Liver (tissue), 3 donors: ENCODE results near the gene ADCY3.

Experiments used
- EGR1 ChIP-seq, 2 donors: IDR thresholded peaks; 2 replicates each; pipeline ENCODE4 v1.6.1; 2016 to 2018; ENCODE audit warnings: antibody characterized with exemption in 2 of 2, low read depth in 2 of 2
- FOXA1 ChIP-seq: IDR thresholded peaks from 2 replicates; pipeline ENCODE4 v1.6.1; 2016; ENCODE audit warnings: antibody characterized with exemption
- FOXA2 ChIP-seq: IDR thresholded peaks from 2 replicates; pipeline ENCODE4 v1.6.1; 2016; ENCODE audit warnings: antibody characterized with exemption
- JUND ChIP-seq, 2 donors: IDR thresholded peaks; 2 replicates each; pipeline ENCODE4 v1.6.1; 2016; ENCODE audit warnings: antibody characterized with exemption in 2 of 2
- NR2F2 ChIP-seq: IDR thresholded peaks from 2 replicates; pipeline ENCODE4 v1.6.1; 2016; ENCODE audit warnings: antibody characterized with exemption
- SP1 ChIP-seq: IDR thresholded peaks from 2 replicates; pipeline ENCODE4 v1.6.1; 2018; ENCODE audit warnings: antibody characterized with exemption, mild to moderate bottlenecking
- TAF1 ChIP-seq: conservative IDR thresholded peaks from 2 replicates; pipeline ENCODE4 v1.6.1; 2016; ENCODE audit warnings: antibody characterized with exemption, mild to moderate bottlenecking
- YY1 ChIP-seq: IDR thresholded peaks from 2 replicates; pipeline ENCODE4 v1.6.1; 2016; ENCODE audit warnings: antibody characterized with exemption, mild to moderate bottlenecking
- TF ChIP-seq, protein P1 (sequence below): fragments of 150-350 bp; IDR thresholded peaks from 2 replicates; pipeline ENCODE4 v1.5.1; 2017; ENCODE audit warnings: improper control_type of control experiment, low read depth, low read length; ENCODE audit not compliant: missing input control
- TF ChIP-seq, protein P2 (sequence below): IDR thresholded peaks from 2 replicates; pipeline ENCODE4 v1.6.1; 2016; ENCODE audit warnings: antibody characterized with exemption, mild to moderate bottlenecking
- TF ChIP-seq, protein P3 (sequence below): IDR thresholded peaks from 2 replicates; pipeline ENCODE4 v1.6.1; 2016; ENCODE audit warnings: antibody characterized with exemption
- TF ChIP-seq, protein P4 (sequence below): IDR thresholded peaks from 2 replicates; pipeline ENCODE4 v1.6.1; 2016; ENCODE audit warnings: antibody characterized with exemption
- donor health status: healthy.
- donor health status: healthy.

DNA sequence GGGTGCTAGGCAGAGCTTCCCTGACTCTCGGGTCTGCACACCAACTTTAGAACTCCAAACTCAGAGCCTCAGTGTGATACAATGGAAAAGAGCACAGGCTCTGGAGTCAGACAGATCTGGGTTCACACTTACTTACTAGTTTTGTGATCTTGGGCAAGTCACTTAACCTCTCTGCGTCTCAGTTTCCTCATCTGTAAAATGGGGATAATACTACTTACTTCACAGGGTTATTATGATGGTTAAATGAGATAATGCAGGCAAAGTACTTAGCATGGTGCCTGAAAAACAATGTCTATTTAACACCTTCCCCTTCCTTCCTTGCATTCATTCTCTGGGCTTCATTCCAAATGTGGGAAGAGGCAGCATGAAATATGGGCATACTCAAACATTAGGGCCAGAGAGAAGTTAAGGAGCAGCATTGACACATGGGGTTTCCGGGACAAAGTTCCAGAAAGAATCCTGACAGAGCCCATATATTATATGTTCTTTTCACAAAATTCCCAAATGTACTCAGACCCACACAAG is 38.4 kb upstream of the ADCY3 start:
- TF ChIP-seq, protein P1, sequence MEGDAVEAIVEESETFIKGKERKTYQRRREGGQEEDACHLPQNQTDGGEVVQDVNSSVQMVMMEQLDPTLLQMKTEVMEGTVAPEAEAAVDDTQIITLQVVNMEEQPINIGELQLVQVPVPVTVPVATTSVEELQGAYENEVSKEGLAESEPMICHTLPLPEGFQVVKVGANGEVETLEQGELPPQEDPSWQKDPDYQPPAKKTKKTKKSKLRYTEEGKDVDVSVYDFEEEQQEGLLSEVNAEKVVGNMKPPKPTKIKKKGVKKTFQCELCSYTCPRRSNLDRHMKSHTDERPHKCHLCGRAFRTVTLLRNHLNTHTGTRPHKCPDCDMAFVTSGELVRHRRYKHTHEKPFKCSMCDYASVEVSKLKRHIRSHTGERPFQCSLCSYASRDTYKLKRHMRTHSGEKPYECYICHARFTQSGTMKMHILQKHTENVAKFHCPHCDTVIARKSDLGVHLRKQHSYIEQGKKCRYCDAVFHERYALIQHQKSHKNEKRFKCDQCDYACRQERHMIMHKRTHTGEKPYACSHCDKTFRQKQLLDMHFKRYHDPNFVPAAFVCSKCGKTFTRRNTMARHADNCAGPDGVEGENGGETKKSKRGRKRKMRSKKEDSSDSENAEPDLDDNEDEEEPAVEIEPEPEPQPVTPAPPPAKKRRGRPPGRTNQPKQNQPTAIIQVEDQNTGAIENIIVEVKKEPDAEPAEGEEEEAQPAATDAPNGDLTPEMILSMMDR = no peak
- TF ChIP-seq NR2F2 = no peak
- TF ChIP-seq, protein P2, sequence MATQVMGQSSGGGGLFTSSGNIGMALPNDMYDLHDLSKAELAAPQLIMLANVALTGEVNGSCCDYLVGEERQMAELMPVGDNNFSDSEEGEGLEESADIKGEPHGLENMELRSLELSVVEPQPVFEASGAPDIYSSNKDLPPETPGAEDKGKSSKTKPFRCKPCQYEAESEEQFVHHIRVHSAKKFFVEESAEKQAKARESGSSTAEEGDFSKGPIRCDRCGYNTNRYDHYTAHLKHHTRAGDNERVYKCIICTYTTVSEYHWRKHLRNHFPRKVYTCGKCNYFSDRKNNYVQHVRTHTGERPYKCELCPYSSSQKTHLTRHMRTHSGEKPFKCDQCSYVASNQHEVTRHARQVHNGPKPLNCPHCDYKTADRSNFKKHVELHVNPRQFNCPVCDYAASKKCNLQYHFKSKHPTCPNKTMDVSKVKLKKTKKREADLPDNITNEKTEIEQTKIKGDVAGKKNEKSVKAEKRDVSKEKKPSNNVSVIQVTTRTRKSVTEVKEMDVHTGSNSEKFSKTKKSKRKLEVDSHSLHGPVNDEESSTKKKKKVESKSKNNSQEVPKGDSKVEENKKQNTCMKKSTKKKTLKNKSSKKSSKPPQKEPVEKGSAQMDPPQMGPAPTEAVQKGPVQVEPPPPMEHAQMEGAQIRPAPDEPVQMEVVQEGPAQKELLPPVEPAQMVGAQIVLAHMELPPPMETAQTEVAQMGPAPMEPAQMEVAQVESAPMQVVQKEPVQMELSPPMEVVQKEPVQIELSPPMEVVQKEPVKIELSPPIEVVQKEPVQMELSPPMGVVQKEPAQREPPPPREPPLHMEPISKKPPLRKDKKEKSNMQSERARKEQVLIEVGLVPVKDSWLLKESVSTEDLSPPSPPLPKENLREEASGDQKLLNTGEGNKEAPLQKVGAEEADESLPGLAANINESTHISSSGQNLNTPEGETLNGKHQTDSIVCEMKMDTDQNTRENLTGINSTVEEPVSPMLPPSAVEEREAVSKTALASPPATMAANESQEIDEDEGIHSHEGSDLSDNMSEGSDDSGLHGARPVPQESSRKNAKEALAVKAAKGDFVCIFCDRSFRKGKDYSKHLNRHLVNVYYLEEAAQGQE = no peak
- no peak for TF ChIP-seq YY1
- TF ChIP-seq EGR1 (IDR thresholded peaks at IDR 0.05; ENCODE audit: low read depth in 2 of 2) = no peak
- TF ChIP-seq, protein P3, sequence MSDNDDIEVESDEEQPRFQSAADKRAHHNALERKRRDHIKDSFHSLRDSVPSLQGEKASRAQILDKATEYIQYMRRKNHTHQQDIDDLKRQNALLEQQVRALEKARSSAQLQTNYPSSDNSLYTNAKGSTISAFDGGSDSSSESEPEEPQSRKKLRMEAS = no peak
- TF ChIP-seq FOXA2 = no peak
- no peak for TF ChIP-seq JUND (IDR thresholded peaks at IDR 0.05)
- TF ChIP-seq TAF1 = no peak
- TF ChIP-seq FOXA1 = no peak
- TF ChIP-seq, protein P4, sequence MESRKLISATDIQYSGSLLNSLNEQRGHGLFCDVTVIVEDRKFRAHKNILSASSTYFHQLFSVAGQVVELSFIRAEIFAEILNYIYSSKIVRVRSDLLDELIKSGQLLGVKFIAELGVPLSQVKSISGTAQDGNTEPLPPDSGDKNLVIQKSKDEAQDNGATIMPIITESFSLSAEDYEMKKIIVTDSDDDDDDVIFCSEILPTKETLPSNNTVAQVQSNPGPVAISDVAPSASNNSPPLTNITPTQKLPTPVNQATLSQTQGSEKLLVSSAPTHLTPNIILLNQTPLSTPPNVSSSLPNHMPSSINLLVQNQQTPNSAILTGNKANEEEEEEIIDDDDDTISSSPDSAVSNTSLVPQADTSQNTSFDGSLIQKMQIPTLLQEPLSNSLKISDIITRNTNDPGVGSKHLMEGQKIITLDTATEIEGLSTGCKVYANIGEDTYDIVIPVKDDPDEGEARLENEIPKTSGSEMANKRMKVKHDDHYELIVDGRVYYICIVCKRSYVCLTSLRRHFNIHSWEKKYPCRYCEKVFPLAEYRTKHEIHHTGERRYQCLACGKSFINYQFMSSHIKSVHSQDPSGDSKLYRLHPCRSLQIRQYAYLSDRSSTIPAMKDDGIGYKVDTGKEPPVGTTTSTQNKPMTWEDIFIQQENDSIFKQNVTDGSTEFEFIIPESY = no peak
- TF ChIP-seq SP1 = no peak
